GM18858 (cell line): ENCODE data around the gene ROCK2.
"Not testable (repeated sequence)": the region's sequence is repeated elsewhere in the genome, so short reads cannot be mapped to it uniquely, and the experiment has no call there.

Experiments used
- ATAC-seq: cut with Tn5 transposase; IDR thresholded peaks from one replicate; pipeline ENCODE4 v1.9.1; 2021; ENCODE audit not compliant: unreplicated experiment

Gene ROCK2

DNA sequence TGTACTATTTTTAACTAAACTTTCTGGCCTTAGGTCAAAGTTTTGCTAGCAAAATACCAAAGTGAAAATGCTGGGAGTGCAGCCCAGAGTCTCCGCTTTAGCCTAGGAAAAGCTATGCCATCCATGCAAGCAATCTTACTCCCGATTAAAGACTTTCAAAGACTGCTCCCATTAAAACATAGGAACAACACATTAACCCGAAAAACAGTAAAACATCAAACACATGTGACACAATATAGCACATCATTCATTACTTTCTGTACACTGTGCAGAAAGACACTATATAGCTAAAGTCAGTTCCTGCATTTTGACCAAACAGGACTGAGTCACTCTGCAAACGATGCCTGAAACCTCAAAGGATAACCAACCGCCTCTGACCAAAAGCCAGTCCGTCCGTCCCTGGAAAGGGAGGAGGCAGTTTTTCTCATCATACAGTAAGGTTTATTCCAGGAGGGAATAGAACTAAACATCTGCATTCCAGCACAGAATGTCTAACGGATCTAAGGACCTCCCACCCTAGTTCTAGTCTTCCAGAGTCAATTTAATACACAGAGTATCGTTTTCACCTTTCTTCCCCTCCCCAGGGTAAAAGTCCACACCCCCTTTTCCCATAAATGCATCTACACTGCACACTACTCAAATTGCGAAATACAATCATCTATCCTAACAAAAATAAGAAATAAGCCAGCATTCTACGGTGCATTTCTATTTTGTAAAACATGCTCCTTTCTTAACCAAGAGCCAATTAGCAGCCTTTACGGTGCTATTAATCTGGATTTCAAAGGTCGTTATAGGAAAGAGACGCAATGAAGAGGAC lies 1.7 kb downstream of the ROCK2 start:
- no peak for ATAC-seq

DNA sequence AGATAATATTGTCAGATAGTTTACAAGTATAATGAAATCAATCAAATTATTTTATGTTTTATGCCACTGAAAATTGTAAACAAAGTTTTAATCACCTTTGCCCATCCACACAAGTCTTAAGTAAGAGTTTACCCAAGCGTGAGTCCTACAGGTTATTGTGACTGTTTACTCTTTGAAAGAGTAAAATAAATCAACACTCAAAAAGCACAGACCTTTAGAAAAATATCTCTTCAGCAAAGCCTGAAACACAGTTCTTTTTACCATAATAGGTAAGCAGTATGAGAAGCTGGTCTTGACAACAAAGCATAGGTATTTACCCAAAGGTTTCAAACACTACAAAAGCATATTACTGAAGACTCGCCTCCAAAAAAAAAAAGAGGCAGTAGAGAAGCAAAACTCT lies 3.7 kb downstream of the ROCK2 start:
- ATAC-seq, result no peak

DNA sequence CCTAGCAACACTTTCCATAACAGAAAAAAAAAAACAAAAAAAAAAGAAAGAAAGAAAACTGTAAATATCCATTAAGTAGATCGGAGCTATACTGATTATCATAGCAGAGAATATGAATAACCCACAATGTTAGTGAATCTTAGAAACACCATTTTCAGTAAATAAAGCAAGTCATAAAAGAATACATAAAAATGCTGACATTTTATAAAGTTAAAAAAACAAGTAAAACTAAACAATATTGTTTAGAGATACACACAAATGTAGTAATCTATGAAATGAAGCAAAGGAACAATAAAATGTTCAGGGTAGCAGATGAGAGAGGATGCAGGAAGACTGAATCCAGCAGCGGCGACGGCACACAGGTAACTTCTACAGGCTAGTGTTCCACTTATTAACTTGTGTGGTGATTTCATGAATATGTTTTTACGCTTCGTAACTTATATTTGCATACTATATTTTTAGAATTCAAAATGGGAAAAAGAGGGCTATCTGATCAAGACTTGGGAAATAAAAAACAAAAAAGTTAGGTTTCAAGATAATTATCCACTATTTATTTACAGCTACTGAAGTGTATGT lies 4.8 kb downstream of the ROCK2 start:
- no peak for ATAC-seq

DNA sequence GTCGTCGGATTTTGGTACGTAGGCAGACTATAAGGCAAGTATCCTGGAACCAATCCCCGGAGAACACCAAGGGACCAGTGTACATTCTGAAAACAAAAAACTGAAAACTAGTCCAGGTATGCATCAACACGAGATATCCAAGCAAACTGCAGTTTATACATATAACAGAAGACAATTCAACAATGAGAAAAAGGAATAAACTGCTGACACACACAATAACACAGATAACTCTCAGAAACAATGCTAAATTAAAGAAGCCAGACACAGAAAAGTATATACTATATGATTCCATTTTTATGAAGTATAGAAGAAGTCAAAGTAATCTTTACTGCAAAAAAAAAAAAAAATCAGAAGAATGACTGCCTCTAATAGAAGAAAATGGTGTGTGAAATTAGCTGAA lies 5.9 kb downstream of the ROCK2 start:
- no peak for ATAC-seq

DNA sequence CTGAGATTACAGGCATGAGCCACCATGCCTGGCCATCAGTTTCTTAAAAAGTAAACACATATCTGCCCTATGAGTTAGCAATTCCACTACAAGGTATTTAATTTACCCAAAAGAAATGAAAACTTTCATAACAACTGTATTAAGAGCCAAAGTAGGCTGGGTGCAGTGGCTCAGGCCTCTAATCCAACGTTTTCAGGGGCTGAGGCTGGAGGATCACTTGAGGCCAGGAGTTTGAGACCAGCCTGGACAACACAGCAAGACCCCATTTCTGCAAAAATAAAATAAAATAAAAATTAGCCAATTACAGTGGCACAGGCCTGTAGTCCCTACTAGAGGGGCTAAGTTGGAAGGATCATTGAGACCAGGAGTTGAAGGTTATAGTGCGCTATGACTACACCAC lies 6.5 kb downstream of the ROCK2 start:
- no peak for ATAC-seq

DNA sequence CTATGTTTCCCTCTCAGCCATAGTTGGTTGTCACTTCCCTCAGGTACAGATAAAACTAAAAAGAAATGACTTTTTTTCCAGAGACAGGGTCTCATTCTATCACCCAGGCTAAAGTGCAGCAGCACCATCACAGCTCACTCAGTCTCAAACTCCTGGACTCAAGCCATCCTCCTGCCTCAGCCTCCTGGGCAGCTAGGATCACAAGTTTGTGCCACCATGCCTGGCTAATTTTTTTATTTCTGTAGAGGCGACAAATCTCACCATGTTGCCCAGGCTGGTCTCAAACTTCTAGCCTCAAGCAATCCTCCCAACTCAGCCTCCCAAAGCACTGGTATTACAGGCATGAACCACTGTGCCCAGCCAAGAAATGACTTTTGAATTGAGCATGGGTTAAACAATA lies 8.2 kb downstream of the ROCK2 start:
- no peak for ATAC-seq

DNA sequence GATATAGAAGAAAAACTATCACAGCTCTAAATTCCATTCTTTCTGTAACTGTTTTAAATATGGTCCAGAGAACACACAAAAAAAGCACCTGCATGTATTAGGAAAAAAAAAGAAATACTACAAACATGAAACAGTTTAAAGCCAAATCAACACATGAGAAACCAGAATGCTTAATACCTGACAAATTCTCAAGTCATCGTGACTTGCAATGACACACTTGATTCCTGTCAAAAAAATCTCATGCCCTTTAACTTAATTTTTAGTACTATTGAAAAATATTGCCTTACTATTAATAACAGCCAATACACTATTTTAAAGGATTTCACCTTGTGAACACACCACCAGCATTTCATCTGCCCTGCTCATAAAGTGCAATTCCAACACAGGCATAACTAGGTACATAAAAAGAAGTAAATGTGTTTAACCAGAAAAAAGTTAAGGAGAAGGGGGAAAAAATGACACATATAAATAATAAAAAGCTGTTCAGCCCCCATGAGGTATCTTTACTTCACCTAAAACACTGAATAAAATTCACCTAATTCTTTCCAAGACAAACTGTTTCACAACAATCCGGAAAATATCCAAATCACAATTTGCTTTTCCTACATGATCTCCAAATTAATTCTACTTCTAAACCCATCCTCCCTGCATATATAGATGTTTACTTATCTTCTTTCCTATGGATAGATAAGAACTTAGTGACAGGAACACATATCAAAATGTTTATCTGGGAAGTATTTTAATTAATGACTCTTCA lies 10.8 kb downstream of the ROCK2 start:
- ATAC-seq, result no peak

DNA sequence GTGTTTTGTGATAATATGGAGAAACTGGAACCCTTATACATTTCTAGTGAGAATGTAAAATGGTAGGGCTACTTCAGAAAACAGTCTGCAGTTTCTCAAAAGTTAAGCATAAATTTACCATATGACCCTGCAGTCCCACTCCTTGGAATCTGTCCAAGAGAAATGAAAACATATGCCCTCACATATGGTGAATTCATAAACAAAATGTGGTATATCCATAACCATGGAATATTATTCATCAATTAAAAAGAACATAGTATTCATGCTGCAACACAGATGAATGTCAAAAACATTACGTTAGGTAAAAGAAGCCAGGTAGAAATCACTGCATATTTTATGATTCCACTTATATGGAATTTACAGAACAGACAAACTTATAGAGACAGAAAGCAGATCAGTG lies 11.8 kb downstream of the ROCK2 start:
- ATAC-seq, result no peak

DNA sequence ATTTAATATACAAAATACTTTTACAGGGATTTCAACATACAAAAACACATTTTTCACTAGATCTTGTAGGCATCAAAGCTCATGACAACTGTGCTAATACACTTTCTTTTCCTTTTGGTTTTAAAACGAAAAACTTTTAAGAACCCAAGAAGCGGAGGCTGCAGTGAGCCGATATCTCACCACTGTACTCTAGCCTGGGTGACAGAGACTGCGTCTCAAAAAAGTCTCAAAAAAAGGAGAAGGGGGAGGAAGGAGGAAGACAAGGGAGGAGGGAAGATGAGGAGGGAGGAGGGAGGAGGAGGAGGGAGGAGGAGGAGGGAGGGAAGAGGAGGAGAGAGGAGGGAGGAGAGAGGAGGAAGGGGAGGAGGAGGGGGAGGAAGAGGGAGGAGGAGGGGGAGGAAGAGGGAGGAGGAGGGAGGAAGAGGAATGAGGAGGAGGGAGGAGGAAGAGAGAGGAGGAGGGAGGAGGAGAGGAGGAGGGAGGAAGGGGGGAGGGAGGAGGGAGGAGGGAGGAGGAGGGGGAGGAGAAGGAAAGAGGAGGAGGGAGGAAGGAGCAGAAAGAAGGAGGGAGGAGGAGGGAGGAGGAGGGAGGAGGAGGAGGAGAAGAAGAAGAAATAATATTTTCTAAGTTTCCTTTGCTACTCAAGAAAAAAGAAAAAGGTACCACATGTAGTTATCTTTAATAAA lies 13.8 kb downstream of the ROCK2 start:
- no peak for ATAC-seq

DNA sequence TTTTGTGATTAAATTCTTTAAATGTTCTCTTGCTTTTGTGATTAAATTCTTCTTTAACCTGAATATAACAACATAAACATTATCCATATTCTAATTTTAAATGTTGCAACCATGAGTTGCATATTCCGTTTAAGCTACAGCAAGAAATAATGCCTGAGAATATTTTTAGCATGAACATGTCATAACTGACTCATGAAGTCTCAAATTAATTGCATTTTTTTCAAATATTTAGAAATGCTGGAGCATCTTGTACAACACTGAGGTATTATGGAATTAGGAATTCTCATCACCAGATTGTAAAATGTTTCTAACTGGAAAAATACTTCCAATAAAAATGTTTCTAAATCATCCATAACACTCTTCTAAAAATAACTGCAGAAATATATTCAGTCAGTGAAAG lies 14.7 kb downstream of the ROCK2 start:
- no peak for ATAC-seq

DNA sequence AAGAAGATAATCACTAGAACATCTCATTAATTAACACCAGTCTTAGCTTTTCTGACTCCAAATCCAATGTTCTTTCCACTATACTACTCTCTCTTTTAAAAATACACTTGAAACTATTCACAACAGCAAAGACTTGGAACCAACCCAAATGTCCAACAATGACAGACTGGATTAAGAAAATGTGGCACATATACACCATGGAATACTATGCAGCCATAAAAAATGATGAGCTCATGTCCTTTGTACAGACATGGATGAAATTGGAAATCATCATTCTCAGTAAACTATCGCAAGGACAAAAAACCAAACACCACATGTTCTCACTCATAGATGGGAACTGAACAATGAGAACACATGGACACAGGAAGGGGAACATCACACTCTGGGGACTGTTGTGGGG lies 15.9 kb downstream of the ROCK2 start:
- not testable (repeated sequence) for ATAC-seq

DNA sequence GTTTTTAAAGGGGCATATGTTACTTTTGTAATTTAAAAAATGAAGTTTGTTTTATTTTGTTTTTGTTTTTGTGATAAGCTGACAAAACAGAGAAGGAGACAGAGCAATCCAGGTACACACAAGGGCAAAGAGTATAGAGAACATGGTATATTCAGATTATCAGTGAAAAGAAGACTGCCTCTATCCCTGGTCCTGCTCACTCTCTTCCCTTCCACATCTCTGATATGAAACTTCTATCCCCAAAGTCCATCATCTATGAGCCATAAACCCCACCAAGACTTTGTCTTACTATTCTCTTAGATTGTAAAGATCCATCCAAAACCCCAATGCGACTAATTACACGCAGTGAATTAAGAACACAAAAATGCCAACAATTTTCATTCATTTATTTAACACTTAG lies 16.6 kb downstream of the ROCK2 start:
- ATAC-seq, result no peak

DNA sequence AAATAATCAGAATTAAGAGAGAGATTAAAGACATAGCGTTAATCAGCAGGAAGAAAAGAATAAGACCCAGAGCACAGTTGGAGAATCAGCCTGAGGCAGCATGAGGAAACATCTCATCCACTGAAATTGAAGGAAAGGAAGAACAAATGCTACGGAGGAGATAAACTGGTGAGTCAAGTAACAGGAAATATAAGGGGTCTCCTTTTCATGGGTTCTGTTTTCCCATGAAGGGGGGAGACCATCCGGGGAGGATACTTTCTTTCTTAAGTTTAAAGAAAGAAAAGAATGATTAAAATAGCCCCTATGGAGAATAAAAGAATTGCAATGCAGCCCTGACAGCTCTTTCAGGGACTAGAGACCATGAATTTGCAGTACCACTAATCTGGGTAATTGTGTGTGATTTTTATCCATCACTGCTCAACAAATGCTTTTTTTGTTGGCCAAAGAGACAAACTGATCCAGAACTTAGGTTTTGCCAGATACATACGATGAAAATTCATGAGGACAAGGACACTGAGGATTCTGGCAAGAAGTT lies 17.7 kb downstream of the ROCK2 start:
- no peak for ATAC-seq

DNA sequence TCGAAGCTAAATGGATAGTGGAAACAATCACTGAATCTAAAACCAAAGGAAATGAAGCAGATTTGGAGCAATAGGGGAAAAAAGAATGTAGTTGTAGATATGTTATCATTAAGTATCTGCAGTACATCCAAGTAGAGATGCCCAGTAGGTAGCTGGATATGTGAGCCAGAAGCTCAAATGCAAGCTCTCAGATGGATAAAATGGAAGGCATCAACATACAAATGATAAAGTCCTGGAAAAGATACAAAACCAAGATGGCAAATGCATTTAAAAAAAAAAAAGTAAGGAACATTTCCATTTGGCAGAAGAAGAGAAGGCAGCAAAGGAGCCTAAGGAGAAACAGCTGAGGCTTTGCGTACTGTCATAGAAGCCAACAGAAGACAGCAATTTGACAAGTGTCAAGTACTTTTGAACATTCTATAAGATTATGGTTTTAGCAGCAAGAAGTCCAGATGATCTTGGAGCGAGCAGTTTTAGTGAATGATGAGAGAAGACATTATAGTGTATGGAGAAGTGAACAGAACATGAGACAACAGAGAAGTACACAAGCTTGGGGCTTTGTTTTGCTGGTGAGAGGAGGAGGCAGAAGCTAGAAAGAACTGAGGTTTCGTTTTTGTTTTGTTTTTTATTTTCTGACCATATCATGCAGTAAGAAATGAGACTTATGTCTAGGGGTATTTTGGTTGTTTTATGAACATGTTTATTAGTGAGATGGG lies 18.3 kb downstream of the ROCK2 start:
- ATAC-seq, result no peak

DNA sequence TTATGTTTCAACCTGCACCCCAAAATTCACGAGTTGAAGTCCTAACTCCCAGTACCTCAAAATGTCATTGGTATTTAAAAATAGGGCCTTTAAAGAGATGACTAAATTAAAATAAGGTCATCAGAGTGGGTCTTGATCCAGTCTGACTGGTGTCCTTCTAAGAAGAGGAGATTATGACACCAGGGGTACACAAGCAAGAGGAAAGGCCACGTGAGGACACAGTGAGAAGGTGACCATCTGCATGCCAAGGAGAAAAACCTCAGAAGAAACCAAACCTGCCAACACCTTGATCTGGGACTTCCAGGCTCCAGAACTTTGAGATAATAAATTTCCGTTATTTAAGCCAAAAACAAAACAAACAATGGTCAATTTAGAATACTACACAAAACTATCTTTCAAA lies 22.6 kb downstream of the ROCK2 start:
- ATAC-seq, result no peak

DNA sequence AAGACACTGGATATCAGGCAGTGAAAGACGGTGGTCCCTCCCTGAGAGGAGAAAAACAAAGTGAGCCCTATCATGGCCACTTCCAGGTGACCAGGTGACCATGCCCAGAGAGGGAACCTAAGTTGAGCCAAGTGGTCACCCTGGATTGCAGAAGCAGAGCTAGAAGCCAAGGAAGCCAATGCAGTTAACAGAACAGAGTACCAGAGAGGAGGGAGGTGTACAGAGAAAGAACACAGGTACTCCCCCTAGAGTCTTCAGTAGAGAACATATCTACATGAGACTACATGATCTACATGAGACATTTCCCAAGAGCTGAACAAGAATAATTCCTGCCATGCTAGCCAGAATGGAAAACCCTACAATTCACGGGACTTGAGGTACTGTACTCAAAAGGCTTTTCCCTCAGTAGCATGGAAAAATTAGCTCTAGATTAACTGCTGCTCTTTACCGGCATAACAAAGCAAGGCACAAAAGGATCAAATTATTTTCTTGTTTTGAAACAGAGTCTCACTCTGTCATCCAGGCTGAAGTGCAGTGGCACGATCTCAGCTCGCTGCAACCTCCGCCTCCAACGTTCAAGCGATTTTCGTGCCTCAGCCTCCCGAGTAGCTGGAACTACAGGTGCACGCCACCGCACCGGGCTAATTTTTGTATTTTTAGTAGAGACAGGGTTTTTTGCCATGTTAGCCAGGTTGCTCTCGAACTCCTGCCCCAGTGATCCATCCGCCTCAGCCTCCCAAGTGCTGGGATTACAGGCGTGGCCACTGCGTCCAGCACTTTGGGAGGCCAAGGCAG lies 23.5 kb downstream of the ROCK2 start:
- no peak for ATAC-seq

DNA sequence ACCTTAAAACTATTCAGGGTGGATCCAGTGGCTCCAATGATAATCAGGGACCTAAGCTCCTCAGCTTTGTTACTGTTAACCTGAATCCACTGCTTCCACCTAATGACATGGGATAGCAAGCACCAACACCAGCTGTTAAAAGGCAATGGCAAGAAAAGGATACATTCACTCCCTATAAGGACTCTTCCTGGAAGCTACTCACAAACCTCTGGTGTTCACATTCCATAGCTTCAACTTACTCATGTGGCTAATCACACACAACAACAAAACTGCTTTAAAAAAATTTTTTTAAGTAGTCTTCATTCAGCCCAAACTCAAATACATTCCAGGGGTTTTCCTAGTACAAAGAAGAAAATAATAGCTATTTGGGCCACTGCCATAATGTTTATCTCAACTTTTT lies 24.5 kb downstream of the ROCK2 start:
- ATAC-seq, result no peak

DNA sequence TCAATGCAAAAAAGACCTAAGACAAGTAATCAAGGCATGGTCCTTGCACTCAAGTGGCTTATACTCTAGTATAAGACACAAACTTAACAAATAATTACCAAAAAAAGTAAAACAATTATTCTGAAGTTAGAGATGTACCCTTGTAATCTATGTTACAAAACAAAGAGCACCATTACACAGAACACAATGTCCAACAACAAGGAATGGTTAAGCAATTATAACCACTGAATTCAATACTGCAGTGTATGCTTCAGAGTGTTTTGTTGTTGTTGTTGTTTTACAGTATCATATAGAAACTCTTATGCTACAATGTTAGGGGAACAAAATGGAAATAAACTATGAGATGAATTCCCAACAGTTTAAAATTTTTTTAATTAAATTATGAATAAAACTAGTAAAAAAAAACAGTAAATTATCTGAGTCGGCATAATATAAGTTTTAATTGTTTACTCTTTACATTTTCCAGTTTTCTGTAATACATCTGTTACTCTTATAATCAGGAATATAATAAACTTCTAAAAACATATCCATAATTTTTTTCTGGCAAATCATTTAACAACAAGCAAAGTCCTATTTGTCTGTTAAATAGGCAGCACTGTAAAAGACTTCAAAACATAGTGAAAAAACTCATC lies 29.2 kb downstream of the ROCK2 start:
- no peak for ATAC-seq

DNA sequence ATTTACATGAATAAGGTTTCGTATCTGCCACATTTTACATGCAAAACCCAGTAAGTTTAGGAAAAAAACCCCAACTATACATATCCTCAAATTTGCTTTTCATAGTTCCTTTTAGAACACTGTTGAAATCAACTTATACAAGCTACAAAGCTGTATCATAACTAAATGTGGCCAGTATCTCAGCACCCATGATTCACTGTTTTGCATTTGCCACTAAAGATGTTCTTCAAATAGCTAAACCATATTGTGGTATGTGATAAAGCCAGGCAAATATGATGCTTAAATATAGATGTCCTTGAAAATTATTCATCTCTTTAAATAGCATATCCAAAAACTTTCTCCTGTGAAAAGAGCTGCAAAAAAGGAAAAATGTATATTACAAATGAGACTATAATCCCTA lies 29.9 kb downstream of the ROCK2 start:
- ATAC-seq, result no peak
